ENCODE data around the gene CLEC18B.
"Not testable (repeated sequence)": the region's sequence is repeated elsewhere in the genome, so short reads cannot be mapped to it uniquely, and the experiment has no call there.

- TF ChIP-seq CTCF (conservative IDR thresholded peaks at IDR 0.05); ZFX (IDR thresholded peaks at IDR 0.05): not testable (repeated sequence)
These were observed 808 bp upstream of the CLEC18B start for GRCh38 chr16:74422086-74422485.

Measured in C4-2B (cell line).